NOMO-1 (cell line): ENCODE measurements around the gene MGAT5B.
"Not testable (repeated sequence)": the region's sequence is repeated elsewhere in the genome, so short reads cannot be mapped to it uniquely, and the experiment has no call there.

Experiments used
- DNase-seq, 2 experiments: peaks; one replicate each; lab custom pipeline; 2025; ENCODE audit not compliant: unreplicated experiment in 2 of 2; lab: John Stamatoyannopoulos, UW

The MGAT5B gene

DNA sequence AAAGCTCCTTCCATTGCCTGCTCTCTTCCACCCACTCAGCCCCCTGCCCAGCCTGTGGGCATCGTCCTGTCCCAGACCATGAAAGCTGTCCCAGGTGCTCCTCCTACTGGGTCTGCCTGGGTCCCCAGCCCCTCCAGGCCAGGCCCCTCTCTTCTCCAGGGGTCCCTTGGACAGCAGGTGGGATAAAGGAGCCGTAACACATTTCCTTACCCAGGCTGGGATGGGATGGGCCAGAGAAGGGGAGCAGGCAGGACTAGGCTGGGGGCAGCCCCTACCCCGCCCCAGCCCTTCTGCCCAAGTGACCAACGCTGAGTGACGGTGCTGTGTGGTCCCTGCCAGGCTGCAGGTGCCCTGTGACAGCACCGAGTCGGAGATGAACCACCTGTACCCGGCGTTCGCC, 80.1 kb downstream of the MGAT5B start:
- no peak for DNase-seq

DNA sequence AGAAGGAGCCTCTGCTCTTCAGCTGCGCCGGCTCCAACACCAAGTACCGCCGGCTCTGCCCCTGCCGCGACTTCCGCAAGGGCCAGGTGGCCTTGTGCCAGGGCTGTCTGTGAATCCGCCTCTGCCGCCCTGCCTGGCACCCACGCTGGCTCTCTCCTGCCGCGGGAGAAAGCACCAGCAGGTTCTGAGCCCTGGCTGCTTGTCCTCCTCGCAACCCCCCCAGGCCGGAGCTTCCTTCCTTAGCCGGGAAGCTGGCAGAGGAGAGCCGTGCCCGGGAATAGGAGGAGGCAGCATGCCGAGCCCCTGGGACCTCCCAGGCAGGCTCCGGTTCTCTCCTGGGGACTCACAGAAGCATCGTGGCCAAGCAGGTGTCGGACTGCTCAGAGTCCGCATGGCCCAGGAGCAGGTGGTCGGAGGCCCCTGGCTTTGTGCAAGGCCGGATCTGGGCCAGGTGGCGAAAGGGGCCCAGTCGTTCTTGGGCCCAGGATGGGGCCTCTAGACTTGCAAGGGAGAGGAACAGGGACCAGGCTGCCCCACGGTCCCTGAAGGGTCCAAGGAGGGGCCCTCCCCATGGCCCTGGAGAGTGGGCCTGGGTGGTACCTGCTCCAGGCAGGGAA, 80.6 kb downstream of the MGAT5B start:
- no peak for DNase-seq

DNA sequence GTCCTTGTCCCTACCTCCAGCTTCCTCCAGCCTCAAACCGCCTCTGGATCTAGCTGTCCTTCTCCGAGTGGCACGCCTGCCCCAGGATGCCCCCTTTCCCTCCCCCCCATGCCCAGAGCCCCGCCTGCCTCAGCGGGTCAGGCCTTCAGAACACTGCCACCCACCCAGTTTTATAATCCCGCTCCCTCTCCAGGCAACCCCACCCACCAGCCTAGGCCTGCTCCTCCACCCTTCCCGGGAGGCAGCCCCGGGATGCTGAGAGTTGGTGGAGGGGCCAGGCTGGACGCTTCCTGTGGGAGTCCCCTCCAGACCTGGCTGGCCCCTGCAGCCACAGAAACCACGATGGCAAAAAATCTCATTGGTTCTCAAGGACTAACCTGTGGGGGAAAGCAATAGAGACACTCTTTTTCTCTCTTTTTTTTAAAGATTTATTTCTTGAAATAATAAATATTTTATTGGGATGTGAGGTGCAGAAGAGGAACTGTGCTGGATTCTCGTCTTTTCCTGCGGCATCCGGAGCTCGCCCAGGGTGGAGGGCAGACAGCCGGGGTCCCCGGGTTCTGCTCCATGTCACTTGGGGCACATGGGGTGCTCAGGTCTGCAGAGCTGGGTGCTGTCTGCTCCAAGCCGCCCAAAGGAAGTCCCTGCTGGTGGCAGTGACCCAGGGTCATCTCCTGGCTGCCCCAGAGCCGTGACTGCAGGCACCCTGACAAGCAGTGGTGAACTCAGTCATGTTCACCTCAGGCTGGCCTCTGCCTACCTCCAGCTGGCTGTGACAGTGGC, 81.9 kb downstream of the MGAT5B start:
- no peak for DNase-seq

DNA sequence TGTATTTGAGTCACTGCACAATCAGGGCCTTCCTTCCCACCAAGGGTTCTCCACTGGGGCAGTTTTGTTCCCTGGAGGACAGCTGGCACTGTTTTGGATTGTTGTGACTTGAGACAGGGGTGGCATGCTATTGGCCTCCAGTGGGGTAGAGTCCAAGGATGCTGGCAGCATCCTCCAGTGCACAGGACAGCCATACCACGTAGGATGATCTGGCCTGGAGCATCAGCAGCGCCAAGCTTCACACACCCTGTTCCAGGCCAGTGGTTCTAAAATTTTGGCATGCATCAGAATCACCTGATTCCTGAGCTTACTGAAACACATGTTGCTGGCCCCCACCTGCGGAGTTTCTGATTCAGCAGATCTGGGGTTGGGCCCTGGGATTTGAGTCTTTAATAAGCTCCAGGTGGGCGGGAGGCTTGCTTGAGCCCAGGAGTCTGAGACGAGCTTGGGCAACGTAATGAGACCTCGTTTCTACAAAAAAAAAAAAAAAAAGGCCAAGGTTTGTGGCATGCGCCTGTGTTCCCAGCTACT, 83.2 kb downstream of the MGAT5B start:
- DNase-seq = no peak

DNA sequence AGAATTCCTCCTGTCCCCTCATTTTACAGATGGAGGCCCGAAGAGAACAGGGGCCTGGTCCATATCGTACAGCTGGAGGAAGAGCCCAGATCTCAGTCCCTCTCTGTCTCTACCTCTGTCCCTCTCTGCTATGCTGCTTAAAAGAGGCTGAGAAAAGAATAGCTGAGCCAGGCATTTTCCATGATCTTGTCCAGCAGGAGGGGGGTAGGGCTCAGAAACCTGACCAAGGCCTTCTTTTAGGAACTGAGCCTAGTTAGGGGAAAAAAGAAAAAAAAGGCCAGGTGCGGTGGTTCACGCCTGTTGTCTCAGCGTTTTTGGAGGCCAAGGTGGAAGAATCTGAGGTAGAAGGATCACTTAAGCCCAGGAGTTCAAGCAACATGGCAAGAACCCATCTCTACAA, 84.2 kb downstream of the MGAT5B start:
- DNase-seq = no peak

GRCh38 chr17:76953066-76953465, 84.9 kb downstream of the MGAT5B start:
- DNase-seq = no peak

DNA sequence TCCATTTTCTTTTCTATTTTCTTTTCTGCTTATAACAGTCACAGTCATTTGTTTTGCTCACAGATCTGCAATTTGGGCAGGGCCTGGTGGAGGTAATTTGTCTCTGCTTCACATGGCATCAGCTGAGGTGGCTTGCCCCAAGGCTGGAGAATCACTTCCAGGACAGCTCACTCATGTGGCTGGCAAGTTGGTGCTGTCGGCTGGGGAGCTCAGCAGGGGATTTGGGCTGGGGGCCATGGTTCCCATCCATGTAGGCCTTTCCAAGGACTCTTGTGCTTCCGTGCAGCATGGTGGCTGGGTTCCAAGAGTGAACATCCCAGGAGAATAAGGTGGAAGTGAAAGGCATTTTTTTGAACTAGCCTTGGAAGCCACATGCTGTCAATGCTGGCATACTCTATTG, 85.7 kb downstream of the MGAT5B start:
- no peak for DNase-seq

GRCh38 chr17:76955191-76955590, 87.0 kb downstream of the MGAT5B start:
- DNase-seq = no peak

DNA sequence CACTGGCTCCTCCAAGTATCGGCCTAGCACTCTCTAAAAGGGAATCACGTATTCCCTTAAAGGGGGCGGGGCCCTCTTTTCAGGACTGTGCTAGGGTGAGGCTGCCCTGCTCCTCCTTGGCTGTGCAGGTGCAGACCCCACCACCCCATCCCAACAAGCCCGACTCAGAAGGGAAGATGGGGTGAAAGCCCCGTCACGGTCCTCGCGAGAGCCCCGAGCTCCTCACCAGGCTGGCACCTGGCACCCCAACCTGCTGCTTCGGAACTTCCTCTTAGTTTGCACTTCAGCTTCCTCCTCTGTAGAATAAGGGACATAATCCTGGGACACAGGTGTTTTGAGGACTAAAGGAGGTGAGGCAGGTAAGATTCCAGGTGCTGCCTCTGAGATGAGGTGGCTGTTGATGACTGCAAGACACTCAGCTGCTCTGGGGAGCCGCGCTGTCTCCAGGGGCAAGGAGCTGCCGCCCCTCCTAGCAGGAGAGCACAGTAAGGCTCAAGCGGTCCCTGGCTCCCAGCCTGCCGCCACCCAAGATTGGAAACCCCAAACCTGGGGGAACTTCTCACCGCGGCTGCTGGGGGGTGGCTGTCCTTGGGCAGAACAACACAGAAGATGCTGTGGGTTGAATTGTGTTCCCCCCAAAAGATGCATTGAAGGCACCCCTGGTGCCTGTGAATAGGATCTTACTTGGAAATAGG, 88.8 kb downstream of the MGAT5B start:
- DNase-seq = no peak

GRCh38 chr17:76957678-76958464, 89.7 kb downstream of the MGAT5B start:
- no peak for DNase-seq

DNA sequence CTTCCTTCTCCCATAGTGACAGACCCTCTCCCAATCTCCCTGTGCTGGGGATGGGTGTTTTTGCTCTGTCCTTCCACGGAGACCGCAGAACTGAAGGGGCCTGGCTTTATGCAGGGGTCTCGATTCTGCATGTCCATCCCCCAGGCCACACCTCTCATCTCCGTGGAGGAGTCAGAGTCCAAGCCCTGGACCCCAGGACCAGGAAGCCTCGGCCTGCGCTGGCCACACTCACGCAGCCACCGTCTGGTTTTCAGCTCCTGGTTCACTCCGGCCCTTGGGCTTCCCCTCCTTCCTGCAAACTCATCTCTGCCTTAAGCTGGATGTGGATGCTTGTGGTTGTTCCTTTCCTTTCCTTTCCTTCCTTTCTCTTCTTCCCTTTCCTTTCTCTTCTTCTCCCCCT, 90.8 kb downstream of the MGAT5B start:
- no peak for DNase-seq

- DNase-seq = no peak
Measured at GRCh38 chr17:76961869-76962268, 93.7 kb downstream of the MGAT5B start.

DNA sequence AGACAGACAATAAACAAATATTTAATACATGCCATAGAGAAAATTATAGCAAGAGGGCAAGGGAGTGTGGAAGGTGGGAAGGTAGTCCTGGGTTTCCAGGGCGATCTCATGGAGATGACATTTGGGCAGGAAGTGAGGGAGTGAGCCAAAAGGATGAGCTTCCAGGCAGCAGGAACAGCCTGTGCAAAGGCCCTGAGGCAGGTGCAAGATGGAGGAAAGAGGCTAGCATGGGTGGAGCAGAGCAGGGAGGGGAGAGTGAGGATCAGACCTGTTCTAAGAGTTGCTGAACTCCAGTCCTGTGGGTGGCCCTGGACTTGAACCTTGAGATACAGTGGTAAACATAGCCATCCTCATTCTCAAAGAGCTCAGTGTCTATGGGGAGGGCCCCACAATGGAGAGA, 94.7 kb downstream of the MGAT5B start:
- no peak for DNase-seq

DNA sequence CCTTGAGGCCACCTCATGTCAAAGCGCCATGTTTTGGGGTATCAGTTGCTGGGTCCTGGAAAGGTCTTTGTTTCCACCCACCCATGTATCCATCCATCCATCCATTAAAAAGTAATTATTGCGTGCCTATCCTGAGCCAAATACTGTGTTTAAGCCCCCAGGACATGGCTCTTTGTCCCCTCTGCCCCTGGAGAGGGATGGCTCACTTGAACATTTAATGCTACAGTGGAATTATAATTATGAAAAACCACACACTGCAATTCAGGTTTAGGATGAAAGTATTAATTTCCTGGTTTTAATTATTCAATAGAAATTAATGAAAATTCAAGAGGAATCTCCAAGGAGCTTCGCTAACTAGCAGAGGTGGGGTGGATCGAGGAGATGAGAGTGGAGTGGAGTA, 97.8 kb downstream of the MGAT5B start:
- no peak for DNase-seq

DNA sequence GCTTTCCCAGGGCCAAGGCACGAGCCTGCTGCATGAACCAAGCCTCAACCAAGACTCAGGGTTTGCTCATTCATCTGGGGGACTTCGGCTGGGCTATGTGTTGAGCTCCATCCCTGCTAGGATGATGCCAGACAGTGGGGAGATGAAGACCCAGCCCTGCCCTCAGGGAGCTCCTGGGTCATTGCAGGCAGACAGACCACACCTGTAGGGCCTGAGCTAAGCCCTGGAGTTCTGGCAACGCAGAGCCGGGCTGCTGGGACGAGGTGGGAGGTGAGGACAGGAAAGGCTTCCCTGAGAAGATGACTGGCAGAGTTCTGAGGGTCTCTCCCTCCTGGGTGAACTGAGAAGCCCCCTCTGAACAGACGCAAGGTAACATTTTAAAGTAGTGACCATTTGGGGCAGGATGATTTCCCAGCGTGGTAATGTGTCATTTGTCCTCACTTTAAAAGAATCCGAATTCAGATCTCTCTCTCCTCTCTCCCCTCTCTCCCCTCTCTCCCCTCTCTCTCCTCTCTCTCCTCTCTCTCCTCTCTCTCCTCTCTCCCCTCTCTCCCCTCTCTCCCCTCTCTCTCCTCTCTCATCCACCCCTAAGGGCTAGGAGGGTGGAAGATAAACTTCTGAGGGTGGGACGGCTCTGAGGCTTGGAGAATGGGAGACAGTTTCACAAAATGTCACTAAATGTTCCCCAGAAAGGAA, 98.4 kb downstream of the MGAT5B start:
- no peak for DNase-seq

- DNase-seq = no peak
Measured at GRCh38 chr17:76967762-76968161, 99.6 kb downstream of the MGAT5B start.

GRCh38 chr17:76968707-76969597, 100.7 kb downstream of the MGAT5B start:
- DNase-seq = no peak

GRCh38 chr17:76969598-76970172, 101.5 kb downstream of the MGAT5B start:
- DNase-seq = no peak

DNA sequence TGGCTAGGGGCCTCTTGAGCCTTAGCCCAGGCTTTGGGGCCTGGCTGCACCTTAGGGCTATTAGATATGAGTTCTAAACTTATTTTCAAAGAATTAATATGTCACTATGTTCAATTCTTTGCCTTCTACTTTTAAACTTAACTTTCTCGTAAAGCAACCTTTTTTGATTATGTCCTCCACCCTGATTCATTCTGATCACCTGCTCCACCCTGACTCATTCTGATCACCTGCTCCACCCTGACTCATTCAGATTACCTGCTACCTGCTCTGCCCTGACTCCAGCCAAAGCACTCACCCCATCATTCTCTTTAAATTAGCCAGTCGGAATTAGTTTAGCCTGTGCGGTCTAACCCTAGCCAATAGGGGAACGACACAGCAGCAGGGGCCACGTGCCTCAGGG, 102.0 kb downstream of the MGAT5B start:
- DNase-seq = not testable (repeated sequence)
